ENCODE results near the gene CACNA1C.

The CACNA1C gene

DNA sequence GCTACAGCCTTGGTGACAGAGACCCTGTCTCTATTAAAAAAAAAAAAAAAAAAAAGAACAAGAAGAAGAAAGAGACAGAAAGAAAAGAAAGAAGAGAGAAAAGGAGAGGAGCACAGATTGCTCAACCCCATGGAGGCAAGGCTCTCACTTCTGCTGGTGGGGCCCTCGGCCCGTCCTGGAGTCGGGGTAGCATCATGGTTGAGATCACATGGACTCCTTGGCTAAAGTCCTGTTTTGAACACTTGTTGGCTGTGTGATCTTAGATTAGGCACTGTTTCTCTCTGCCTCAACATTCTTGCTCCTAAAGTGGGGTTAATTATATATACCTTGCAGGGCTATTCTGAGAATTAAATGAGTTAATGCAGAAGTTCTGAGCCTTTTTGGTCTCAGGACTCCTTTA is 207.7 kb downstream of the CACNA1C start:
- ATAC-seq = no peak

DNA sequence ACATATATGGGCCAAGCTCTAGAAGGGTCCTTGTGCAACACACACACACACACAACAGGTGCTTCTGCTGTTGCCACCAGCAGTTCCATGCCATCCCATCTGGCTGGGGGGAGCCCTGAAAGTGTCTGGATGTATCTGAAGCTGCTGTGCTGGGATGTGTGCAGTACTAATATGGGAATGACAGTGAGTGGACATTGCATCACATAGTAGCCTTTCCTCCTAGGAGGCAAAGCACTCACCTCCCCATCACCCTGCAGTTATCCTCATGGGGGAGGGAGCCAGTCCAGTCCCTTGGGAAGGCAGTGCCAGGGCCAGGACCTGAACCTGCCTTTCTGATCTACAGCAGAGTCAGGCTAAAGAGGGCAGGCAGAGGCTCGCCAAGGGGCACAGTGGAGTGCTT is 208.9 kb downstream of the CACNA1C start:
- ATAC-seq = no peak

DNA sequence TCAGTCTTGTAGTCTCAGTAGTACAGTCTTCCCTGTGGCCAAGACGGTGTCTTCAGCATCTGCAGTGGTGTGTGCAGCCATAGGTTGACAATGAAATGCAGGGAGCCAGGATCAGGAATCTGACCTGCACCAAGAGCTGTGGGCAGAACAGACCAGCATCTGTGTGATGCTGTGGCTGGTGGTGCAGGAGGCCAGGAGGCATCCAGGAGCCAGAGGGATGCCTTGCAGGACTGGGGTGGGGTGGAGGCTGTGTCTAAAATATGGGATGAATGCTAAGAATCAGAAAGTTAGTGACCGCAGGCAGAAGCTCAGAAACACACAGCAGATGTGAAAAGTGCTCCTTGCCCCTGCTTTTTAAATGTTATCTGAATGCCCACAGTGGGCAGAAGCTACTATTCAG is 209.7 kb downstream of the CACNA1C start:
- no peak for ATAC-seq

DNA sequence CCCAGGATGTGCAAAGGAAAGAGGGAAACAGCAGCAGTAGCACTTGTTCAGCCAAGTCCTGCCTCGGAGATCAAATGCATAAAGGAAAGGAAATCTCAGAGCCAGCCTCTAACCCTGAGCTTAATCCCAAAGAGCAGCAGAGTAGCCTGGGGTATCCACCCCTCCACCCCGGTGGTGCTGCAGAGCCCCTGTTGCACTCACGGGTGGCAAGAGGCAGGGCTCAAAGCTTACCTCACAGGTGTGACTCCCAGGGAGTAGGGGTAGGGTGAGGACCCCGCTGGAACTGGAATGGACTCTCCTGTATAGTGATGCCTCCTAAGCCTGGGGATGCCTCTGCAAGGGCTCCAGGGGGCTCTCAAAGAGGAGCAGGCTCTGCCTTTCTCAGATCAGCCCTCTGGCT is 211.1 kb downstream of the CACNA1C start:
- no peak for ATAC-seq

DNA sequence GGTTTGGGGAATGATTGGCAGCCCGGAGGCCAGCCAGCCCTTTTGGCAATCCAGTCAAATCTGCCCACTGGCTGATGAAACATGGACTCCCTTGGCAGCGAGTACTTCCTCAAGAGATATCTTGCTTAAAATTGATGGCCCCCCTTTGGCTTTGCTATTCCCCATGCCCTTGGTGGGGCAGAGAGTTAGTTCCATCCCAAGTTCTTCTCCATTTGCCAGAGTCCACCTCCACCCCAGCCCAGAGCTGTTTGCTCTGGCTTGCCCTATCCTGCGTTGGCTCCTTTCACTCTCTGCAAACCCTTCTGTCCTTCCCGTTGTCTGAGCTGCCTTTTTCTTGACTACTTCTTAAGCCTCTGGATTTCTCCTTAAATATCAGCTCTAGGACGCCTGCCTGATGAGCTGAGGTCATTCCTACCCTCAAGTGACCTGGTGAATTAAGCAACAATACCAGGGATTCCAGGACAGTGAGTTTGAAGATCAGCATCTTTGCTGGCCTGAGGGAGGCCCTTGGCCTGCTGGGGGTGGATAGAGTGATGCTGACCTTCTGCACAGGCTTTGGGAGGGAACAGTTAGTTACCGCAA is 212.0 kb downstream of the CACNA1C start:
- ATAC-seq = no peak

GRCh38 chr12:2265461-2266167 is 212.8 kb downstream of the CACNA1C start:
- ATAC-seq = no peak

DNA sequence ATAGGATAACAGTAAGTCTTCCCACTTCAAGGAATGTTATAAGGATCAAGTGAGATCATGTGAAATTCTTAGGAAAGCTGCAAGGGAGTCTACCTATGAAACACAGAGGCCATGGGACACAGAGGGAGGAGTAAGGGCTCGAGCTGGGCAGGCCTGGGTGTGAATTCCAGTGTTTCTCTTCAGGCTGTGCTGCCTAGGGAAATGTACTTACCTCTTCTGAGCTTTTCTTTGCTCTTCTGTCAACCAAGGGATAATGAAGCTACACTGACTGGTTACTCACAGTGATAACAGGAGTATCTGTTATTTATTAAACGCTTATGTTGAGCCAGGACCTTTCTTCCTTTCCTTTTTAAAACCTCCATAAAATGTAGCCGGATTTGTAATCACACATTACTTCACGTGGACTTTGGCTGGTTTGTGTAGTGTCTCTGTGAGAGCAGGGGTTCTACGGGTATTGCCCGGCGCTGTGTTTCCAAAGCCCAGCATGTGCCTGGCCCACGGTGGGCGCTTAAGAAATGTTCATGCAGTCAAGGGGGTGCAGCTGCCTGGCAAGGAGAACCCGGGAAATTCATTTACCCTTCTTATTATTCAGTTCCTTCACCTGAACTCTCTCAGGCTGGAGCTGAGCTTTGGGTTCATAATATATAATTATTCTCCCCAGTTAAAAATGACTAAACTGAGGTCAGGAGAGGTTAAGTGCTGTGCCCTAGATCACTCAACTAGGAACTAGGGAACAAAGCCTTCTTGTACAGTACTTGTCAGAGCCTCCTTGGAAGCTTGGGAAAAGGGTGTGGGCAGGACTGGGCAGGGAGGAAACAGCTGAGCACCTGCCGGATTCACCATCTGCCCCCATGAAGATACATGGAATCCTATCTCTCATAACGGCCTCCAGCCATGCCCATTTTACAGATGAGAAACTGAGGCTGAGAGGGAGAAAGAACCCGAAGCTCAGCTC is 214.2 kb downstream of the CACNA1C start:
- no peak for ATAC-seq

- ATAC-seq = no peak
These were observed 215.1 kb downstream of the CACNA1C start for GRCh38 chr12:2267703-2268470.

DNA sequence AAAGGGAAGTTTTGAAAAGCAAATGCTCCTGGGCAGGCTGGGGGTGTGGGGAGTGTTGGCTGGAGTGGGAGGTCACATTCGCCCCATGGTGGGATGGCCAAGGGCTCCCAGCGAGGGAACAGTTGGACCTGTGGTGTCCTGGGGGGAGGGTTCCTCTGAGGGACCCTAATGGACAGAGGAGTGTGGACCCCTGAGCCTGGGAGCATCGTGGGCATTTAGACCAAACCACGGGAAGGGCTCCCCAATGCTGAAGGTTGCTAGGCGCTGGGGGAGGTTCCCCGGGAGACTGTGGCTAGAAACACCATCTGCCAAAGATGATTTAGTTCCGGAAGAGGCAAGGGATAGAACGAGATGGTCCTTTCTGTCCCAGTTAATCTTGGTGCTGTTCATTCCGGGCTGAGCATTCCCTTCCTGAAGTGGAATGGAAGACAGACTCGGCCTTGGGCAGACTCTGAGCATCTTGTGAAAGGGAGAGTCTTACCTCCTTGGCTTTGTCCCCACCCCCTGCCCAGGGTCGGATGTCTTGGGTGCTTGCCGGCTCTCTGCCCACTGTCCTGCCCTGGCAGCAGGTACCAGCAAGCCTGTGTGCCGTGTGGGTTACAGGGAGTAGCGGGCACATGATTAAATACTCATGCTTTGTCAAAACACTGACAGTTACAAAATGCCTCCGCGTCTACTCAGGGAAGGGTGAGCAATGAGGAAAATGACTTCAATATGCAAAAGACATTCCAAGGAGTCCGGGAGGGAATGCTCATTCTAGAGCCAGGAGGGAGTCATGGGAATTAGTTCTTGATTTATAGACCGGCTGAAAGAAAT is 215.9 kb downstream of the CACNA1C start:
- ATAC-seq = no peak

DNA sequence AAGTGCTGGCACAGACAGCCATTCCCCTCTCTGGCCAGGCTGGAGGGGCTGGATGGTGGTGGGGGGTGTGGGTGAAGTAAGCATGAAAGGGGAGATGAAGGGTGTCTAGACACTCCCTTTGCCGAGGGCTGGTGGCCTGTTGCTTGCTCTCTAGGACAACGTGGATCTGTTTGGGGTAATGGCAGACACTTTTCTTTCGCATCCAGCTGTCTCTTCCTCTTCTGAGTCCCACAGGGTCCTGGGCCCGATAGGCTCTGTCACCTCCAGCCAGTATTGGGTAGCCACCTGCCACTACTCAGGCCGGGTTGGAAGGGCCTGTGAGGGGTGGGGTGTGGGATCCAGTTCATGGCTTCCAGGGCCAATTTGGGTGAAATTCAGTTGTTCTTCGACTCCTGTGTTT is 218.1 kb downstream of the CACNA1C start:
- ATAC-seq = no peak

- ATAC-seq = no peak
These were observed 219.2 kb downstream of the CACNA1C start for GRCh38 chr12:2271961-2272360.

DNA sequence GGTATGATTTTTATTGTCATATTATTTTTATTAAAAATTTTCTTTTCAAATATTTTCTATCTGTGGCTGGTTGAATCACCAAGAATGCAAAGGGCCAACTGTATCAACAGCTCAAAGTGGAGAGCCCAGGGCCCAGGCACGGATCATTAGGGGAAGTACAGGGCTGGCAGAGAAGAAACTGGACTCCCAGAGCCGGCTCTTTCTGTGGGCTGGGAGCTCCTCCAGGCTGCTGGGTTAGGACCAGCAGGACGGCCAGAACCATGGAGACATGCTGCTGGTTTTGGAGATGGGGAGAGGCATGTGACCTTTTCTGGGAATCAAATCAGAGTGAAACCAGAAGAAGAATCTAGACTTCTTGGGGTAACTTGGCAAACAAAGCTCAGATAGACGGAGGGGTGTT is 220.5 kb downstream of the CACNA1C start:
- ATAC-seq = no peak

DNA sequence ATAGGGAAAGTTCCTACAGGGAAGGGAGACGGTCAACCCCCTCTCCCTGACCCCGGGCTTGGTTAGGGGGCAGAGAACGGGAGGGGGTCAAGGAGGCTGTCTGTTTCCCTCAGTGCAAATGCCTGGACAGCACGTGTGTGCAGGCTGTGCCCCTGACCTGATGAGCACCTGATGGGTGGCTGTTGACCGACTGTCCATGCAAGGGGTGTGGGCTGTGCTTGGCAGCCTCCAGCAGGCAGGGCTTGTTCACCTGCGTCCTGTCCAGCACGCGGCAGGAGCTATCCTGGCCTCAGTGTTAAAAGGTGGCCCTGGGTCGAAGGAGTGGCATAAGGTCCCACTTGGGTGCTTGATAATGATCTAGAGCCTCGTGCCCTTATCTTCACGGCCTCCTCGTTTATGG is 221.0 kb downstream of the CACNA1C start:
- ATAC-seq = no peak

- no peak for ATAC-seq
These were observed 221.9 kb downstream of the CACNA1C start for GRCh38 chr12:2274733-2275132.

- no peak for ATAC-seq
These were observed 223.7 kb downstream of the CACNA1C start for GRCh38 chr12:2276288-2277033.

- no peak for ATAC-seq
These were observed 224.8 kb downstream of the CACNA1C start for GRCh38 chr12:2277492-2278155.

DNA sequence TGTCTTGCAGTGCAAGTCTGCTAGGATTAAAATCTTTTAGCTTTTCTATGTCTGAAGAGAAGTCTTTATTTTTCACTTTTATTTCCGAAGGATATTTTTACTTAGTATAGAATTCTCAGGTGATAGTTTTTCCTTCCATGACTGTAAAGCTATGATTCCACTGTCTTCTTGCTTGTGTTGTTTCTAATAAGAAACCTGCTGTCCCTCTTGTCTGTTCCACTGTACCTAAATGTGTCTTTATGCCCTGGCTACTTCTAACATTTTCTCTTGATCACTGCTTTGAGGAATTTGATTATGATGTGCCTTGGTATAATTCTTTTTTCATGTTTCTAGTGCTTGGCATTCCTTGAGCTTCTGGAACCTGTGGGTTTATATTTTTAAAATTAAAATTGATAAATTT is 228.7 kb downstream of the CACNA1C start:
- no peak for ATAC-seq

GRCh38 chr12:2282318-2282717 is 229.5 kb downstream of the CACNA1C start:
- ATAC-seq = no peak

DNA sequence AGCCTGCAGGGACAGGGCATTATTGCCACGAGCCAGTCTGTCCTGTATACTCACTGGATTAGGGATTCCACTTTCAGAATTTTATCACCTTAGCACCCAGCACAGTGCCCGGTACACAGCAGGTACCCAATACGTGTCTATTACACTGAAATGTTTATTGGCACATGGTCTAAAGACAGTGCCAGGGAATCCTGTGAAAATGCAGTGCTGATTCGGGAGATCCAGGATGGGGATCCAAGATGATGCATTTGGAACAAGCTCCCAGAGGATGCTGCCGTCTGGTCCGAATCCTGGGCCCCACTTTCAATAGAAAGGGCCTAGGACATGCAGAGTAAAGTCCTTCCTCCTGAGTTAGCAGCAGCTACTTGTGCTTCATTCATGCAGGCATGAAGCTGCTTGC is 230.7 kb downstream of the CACNA1C start:
- ATAC-seq = no peak

DNA sequence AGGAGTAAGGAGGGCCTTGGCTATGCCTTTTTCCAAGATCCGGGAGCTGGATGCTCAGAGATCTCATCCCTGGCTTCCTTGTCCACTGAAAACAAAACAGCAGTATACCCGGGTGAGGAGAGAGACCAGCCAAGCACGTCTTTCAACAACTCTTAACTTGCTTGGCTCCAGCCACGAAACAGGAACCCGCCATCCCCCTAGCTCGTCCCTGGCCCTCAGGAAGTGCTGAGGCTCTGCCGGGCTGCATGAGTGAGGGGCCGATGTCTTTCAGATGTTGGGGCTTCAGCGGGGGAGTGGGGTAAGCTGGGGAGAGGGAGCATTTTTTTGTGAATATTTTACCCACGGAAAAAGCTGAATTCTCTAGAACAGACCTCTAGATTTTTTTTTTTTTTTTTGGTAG is 231.1 kb downstream of the CACNA1C start:
- no peak for ATAC-seq

DNA sequence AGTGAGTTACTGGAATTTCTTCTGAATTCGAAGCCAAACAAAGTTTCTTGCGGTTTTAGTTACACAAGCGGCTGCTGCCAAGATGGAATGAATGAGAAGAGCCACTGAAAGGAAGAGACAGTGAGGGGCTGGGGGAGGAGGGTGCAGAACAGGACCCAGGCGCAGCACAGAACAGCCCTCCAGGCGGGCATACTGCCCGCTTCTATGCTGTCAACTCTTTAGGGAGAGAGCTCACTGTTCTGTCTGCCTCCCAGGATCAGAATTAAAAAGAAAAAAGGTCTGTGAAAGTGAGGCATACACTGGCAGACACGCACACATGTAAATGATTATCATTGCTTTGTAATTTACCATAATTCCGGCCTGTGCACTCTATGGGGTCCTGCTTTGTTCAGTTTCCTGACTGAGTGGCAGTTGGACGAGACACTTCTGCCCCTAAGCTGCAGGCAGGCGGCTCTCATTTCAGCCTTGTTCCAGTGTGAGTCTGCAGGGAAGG is 231.6 kb downstream of the CACNA1C start:
- no peak for ATAC-seq
